ENCODE data around the gene RNF38. TPM values are rescaled to one million over a fixed set of nuclear protein-coding genes. Genes with fewer than 3 reads are reported as not detected.
"Not testable (repeated sequence)": the region's sequence is repeated elsewhere in the genome, so short reads cannot be mapped to it uniquely, and the experiment has no call there.

The RNF38 gene
- total and polyA plus RNA-seq, 9 of the 15 experiments (the other 6 are each of a cell fraction or from before 2014, with no cell fraction given): 1.6 to 9.8 (median 4.5) TPM

DNA sequence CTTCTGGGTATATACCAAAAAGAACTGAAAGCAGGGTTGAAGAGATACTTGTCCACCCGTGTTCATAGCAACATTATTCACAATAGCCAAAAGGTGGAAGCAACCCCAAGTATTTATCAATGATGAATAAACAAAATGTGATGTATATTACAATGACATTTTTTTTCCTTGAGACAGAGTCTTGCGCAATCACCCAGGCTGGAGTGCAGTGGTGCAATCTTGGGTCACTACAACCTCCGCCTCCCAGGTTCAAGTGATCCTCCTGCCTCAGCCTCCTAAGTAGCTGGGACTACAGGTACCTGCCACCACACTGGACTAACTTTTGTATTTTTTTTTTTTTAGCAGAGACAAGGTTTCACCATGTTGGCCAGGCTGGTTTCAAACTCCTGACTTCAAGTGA lies 11.3 kb upstream of the RNF38 start:
- TF ChIP-seq CEBPG (CRISPR knock-in tag; IDR thresholded peaks at IDR 0.05) (peak; percentile 83), CEBPG (tag; conservative IDR thresholded peaks at IDR 0.05 in 1 of 2, IDR thresholded peaks at IDR 0.05 in 1 of 2) (peak; percentile 87 to 98), CEBPB (tag; IDR thresholded peaks at IDR 0.05) (peak; percentile 98)
- TF ChIP-seq, protein P1, sequence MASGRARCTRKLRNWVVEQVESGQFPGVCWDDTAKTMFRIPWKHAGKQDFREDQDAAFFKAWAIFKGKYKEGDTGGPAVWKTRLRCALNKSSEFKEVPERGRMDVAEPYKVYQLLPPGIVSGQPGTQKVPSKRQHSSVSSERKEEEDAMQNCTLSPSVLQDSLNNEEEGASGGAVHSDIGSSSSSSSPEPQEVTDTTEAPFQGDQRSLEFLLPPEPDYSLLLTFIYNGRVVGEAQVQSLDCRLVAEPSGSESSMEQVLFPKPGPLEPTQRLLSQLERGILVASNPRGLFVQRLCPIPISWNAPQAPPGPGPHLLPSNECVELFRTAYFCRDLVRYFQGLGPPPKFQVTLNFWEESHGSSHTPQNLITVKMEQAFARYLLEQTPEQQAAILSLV (tag; IDR thresholded peaks at IDR 0.05): peak; percentile 85
- DNase-seq (ENCODE audit: extremely low read depth in 1 of 4, low spot score in 3 of 4); POLR2A ChIA-PET; H3K4me3 ChIP-seq; H3K9me1 ChIP-seq (ENCODE audit: control insufficient read depth, insufficient read depth, low read length); H3K27ac ChIP-seq (ENCODE audit: extremely low read depth, low read depth, low read length); CTCF ChIA-PET (ENCODE audit: low intra/inter-chr PET ratio); H2AFZ ChIP-seq (ENCODE audit: low read depth, low read length); H3K9ac ChIP-seq (ENCODE audit: insufficient read depth in 1 of 2, low read depth in 2 of 2, low read length in 2 of 2); H3K9me3 ChIP-seq (replicated peaks; ENCODE audit: control insufficient read depth, insufficient read depth, low read depth, low read length); H4K20me1 ChIP-seq (replicated peaks; ENCODE audit: control insufficient read depth, insufficient read depth, low read length); H3K36me3 ChIP-seq (ENCODE audit: control insufficient read depth, insufficient read depth, low read length); H3K4me1 ChIP-seq (replicated peaks in 1 of 2; ENCODE audit: control insufficient read depth in 2 of 2, insufficient read depth in 2 of 2, low read length in 2 of 2); FAIRE-seq; H3K4me2 ChIP-seq (ENCODE audit: insufficient read depth, low read length); H3K27me3 ChIP-seq (ENCODE audit: control insufficient read depth in 2 of 2, insufficient read depth in 2 of 2, low read length in 2 of 2); BruUV-seq (replicated peaks); intact Hi-C loops (cut with micrococcal nuclease); ATAC-seq; H3K79me2 ChIP-seq (ENCODE audit: control insufficient read depth, insufficient read depth, low read length): not testable (repeated sequence)
- in situ Hi-C loops (cut with MboI): loop anchor here (25.0 kb wide), 1 partner anchor 326 kb away; no protein-coding TSS in a partner anchor
- 83% methylated on average over 3 of the region's 3 CpGs for WGBS (ENCODE audit: insufficient coverage, low coverage, missing lambda C conversion rate)

DNA sequence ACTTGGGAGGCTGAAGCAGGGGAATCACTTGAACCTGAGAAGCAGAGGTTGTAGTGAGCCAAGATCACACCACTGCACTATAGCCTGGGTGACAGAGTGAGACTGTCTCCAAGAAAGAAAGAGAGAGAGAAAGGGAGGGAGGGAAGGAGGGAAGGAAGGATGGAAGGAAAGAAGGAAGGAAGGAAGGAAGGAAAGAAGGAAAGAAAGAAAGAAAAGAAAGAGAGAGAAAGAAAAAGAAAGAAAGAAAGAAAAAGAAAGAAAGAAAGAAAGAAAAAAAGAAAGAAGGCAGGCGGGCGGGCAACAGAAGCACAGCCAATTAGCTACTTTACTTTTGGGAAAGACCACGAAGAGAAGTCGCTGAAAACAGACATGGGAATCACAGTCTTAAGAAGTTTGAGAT lies 9.0 kb upstream of the RNF38 start:
- in situ Hi-C loops (cut with MboI): loop anchor here (5.0 to 25.0 kb wide), 2 partner anchors 143 to 328 kb away; no protein-coding TSS in a partner anchor
- H3K4me1 ChIP-seq (replicated peaks in 1 of 2; ENCODE audit: control insufficient read depth in 2 of 2, insufficient read depth in 2 of 2, low read length in 2 of 2); ATAC-seq; POLR2A ChIA-PET; BruUV-seq (replicated peaks); H4K20me1 ChIP-seq (replicated peaks; ENCODE audit: control insufficient read depth, insufficient read depth, low read length); H3K36me3 ChIP-seq (ENCODE audit: control insufficient read depth, insufficient read depth, low read length); H3K9me1 ChIP-seq (ENCODE audit: control insufficient read depth, insufficient read depth, low read length); H2AFZ ChIP-seq (ENCODE audit: low read depth, low read length); H3K27me3 ChIP-seq (ENCODE audit: control insufficient read depth in 2 of 2, insufficient read depth in 2 of 2, low read length in 2 of 2); intact Hi-C loops (cut with micrococcal nuclease); H3K9me3 ChIP-seq (replicated peaks; ENCODE audit: control insufficient read depth, insufficient read depth, low read depth, low read length); H3K4me2 ChIP-seq (ENCODE audit: insufficient read depth, low read length); H3K79me2 ChIP-seq (ENCODE audit: control insufficient read depth, insufficient read depth, low read length); DNase-seq (ENCODE audit: extremely low read depth in 1 of 4, low spot score in 3 of 4); H3K4me3 ChIP-seq; FAIRE-seq; H3K9ac ChIP-seq (ENCODE audit: insufficient read depth in 1 of 2, low read depth in 2 of 2, low read length in 2 of 2); H3K27ac ChIP-seq (ENCODE audit: extremely low read depth, low read depth, low read length): not testable (repeated sequence)
- CTCF ChIA-PET (ENCODE audit: low intra/inter-chr PET ratio): interaction anchor here (1.2 to 4.2 kb wide), 2 partner anchors 41 to 319 kb away, joined by 4 to 29 read pairs; no protein-coding TSS in a partner anchor
- TF ChIP-seq, protein P2, sequence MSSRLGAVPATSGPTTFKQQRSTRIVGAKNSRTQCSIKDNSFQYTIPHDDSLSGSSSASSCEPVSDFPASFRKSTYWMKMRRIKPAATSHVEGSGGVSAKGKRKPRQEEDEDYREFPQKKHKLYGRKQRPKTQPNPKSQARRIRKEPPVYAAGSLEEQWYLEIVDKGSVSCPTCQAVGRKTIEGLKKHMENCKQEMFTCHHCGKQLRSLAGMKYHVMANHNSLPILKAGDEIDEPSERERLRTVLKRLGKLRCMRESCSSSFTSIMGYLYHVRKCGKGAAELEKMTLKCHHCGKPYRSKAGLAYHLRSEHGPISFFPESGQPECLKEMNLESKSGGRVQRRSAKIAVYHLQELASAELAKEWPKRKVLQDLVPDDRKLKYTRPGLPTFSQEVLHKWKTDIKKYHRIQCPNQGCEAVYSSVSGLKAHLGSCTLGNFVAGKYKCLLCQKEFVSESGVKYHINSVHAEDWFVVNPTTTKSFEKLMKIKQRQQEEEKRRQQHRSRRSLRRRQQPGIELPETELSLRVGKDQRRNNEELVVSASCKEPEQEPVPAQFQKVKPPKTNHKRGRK (tag; IDR thresholded peaks at IDR 0.05): peak; percentile 56
- 87% methylated on average over 2 of the region's 4 CpGs for WGBS (ENCODE audit: insufficient coverage, low coverage, missing lambda C conversion rate)

All from K562 (cell line).